Right cardiac atrium (tissue), 5 donors: ENCODE data around the gene SCAMP5. TPM values are rescaled to one million over a fixed set of nuclear protein-coding genes. Genes with fewer than 3 reads are reported as not detected.

Source experiments
- ATAC-seq, 2 donors: fragments of 200-7000 bp; cut with Tn5 transposase; one replicate each; pipeline versions ENCODE4 v1.8.0 to v1.9.1; 2020; ENCODE audit warnings: moderate library complexity in 2 of 2, mild to moderate bottlenecking in 1 of 2
- DNase-seq, 3 donors: peaks; one replicate each; pipeline ENCODE4 v3.0.0-alpha.2; 2020
- H3K27ac ChIP-seq: one replicate; pipeline ENCODE4 v1.5.1; 2013; ENCODE audit warnings: mild to moderate bottlenecking, low read length, control low read depth, moderate library complexity
- H3K27me3 ChIP-seq: one replicate; pipeline ENCODE4 v1.6.1; 2013; ENCODE audit not compliant: control insufficient read depth, insufficient read depth
- H3K4me1 ChIP-seq: one replicate; pipeline ENCODE4 v1.6.1; 2013; ENCODE audit warnings: low read length; ENCODE audit not compliant: control insufficient read depth, insufficient read depth
- H3K4me3 ChIP-seq: one replicate; pipeline ENCODE4 v1.5.1; 2013; ENCODE audit warnings: low read length, control low read depth
- H3K9me3 ChIP-seq: one replicate; pipeline ENCODE4 v1.6.1; 2013; ENCODE audit warnings: low read length; ENCODE audit not compliant: control insufficient read depth
- WGBS: extraction: QIAGEN DNeasy Blood & Tissue Kit; methylation state at CpG from one replicate; pipeline ENCODE4 v1.1.7; 2013; 5-methylcytosine and 5-hydroxymethylcytosine counted together
- intact Hi-C, 4 donors: fragments of 100-400 bp; cut with DNase I; formaldehyde crosslinking; loops; one replicate each; pipeline versions ENCODE4 v1.11.0 to v1.14.0; 2022 to 2023
- polyA plus RNA-seq: library from polyadenylated mRNA; stranded (reverse); fragments of 200-250 nt; gene quantifications from one replicate; pipeline ENCODE4 v1.2.3, GENCODE V29; 2013
- total RNA-seq, 4 donors: library from RNA; stranded (reverse); fragmentation: NEBNext Ultra II Directional; extraction: Animal tissue kit (Norgen Biotek cat#: 25700); gene quantifications; one replicate each; pipeline ENCODE4 v1.2.1, GENCODE V29; 2021
- donor health status: healthy with polysubstance abuse.
- donor health status: DM: no; HTN: yes; CAD: no.
- donor health status: DM: no; HTN: no; CAD: no.
- donor health status: DM: no; HTN: yes; CAD: no; lungs with severe emphysema.
- donor health status: DM: yes; HTN: yes; CAD: no.

SCAMP5 gene
- total and polyA plus RNA-seq, 5 donors: 4.5 to 10.2 (median 6.9) TPM

GRCh38 chr15:75045332-75046015, 50.1 kb downstream of the SCAMP5 start:
- Histone ChIP-seq H3K4me1 (peaks cover 45% of the 10 kb centered on the region), H3K27me3 (no peaks in the 10 kb centered on the region), H3K4me3 (no peak overlapping the region), H3K27ac (no peak overlapping the region), H3K9me3 (no peaks in the 10 kb centered on the region)
- intact Hi-C loops: no loop called here
- ATAC-seq: no peak
- WGBS: 97% methylated on average over 6 of the region's 6 CpGs
- no peak for DNase-seq

- 98% methylated on average over 10 of the region's 10 CpGs for WGBS
- Histone ChIP-seq H3K4me1 (peaks cover 43% of the 10 kb centered on the region), H3K27ac (peak overlapping the region; percentile 49), H3K27me3 (no peaks in the 10 kb centered on the region), H3K9me3 (no peaks in the 10 kb centered on the region), H3K4me3 (no peak overlapping the region)
- DNase-seq (peak in 1 of 3 donors; percentile 52), ATAC-seq (no peak)
- intact Hi-C loops: no loop called here
Observed at GRCh38 chr15:75048394-75048793, 53.0 kb downstream of the SCAMP5 start.

GRCh38 chr15:75049392-75049791, 54.0 kb downstream of the SCAMP5 start:
- intact Hi-C loops: no loop called here
- Histone ChIP-seq H3K9me3 (no peaks in the 10 kb centered on the region), H3K27me3 (no peaks in the 10 kb centered on the region), H3K4me3 (no peak overlapping the region), H3K4me1 (peaks cover 38% of the 10 kb centered on the region), H3K27ac (no peak overlapping the region)
- WGBS: 43% methylated on average over 11 of the region's 11 CpGs
- DNase-seq (peak; percentile 80 to 92 (median 90)), ATAC-seq (peak; percentile 17 to 50)

GRCh38 chr15:75050283-75050682, 54.9 kb downstream of the SCAMP5 start:
- intact Hi-C loops: no loop called here
- WGBS: 76% methylated on average over 2 of the region's 2 CpGs
- Histone ChIP-seq H3K27ac (no peak overlapping the region), H3K27me3 (no peaks in the 10 kb centered on the region), H3K4me1 (peaks cover 34% of the 10 kb centered on the region), H3K9me3 (no peaks in the 10 kb centered on the region), H3K4me3 (no peak overlapping the region)
- ATAC-seq: no peak
- peak in 1 of 3 donors; percentile 36 for DNase-seq

- Histone ChIP-seq H3K27ac (no peak overlapping the region), H3K4me1 (peaks cover 31% of the 10 kb centered on the region), H3K4me3 (no peak overlapping the region), H3K9me3 (no peaks in the 10 kb centered on the region), H3K27me3 (no peaks in the 10 kb centered on the region)
- ATAC-seq (peak; percentile 19 to 40), DNase-seq (peak; percentile 64 to 77 (median 75))
- 66% methylated on average over 6 of the region's 6 CpGs for WGBS
- intact Hi-C loops: no loop called here
Observed at GRCh38 chr15:75051191-75051608, 55.8 kb downstream of the SCAMP5 start.

GRCh38 chr15:75051711-75052110, 56.3 kb downstream of the SCAMP5 start:
- DNase-seq: peak in 1 of 3 donors; percentile 43
- no peak overlapping the region for H3K27ac ChIP-seq
- H3K9me3 ChIP-seq: no peaks in the 10 kb centered on the region
- peaks cover 28% of the 10 kb centered on the region for H3K4me1 ChIP-seq
- WGBS: 89% methylated on average over 4 of the region's 4 CpGs
- intact Hi-C loops: no loop called here
- no peaks in the 10 kb centered on the region for H3K27me3 ChIP-seq
- no peak overlapping the region for H3K4me3 ChIP-seq
- no peak for ATAC-seq

GRCh38 chr15:75052972-75053747, 57.8 kb downstream of the SCAMP5 start:
- peaks cover 17% of the 10 kb centered on the region for H3K4me1 ChIP-seq
- ATAC-seq: no peak
- DNase-seq: peak in 1 of 3 donors; percentile 2
- no peak overlapping the region for H3K27ac ChIP-seq
- intact Hi-C loops: no loop called here
- no peaks in the 10 kb centered on the region for H3K9me3 ChIP-seq
- H3K27me3 ChIP-seq: no peaks in the 10 kb centered on the region
- H3K4me3 ChIP-seq: no peak overlapping the region
- WGBS: 98% methylated on average over 5 of the region's 5 CpGs

- Histone ChIP-seq H3K9me3 (no peaks in the 10 kb centered on the region), H3K4me1 (peaks cover 16% of the 10 kb centered on the region), H3K27me3 (no peaks in the 10 kb centered on the region), H3K4me3 (no peak overlapping the region), H3K27ac (no peak overlapping the region)
- DNase-seq (peak in 1 of 3 donors; percentile 6), ATAC-seq (no peak)
- intact Hi-C loops: no loop called here
- 97% methylated on average over 7 of the region's 7 CpGs for WGBS
Observed at GRCh38 chr15:75053748-75054125, 58.4 kb downstream of the SCAMP5 start.

- H3K4me1 ChIP-seq: peaks cover 12% of the 10 kb centered on the region
- DNase-seq (no peak), ATAC-seq (peak; percentile 3 to 29)
- H3K4me3 ChIP-seq: no peak overlapping the region
- intact Hi-C loops: no loop called here
- H3K9me3 ChIP-seq: no peaks in the 10 kb centered on the region
- H3K27ac ChIP-seq: no peak overlapping the region
- no peaks in the 10 kb centered on the region for H3K27me3 ChIP-seq
- 54% methylated on average over 3 of the region's 3 CpGs for WGBS
Observed at GRCh38 chr15:75054172-75054897, 59.0 kb downstream of the SCAMP5 start.

GRCh38 chr15:75056036-75056435, 60.7 kb downstream of the SCAMP5 start:
- Histone ChIP-seq H3K27me3 (no peaks in the 10 kb centered on the region), H3K4me3 (no peak overlapping the region), H3K9me3 (no peaks in the 10 kb centered on the region), H3K4me1 (peaks cover 8% of the 10 kb centered on the region), H3K27ac (no peak overlapping the region)
- WGBS: 91% methylated on average over 7 of the region's 7 CpGs
- ATAC-seq: no peak
- intact Hi-C loops: no loop called here
- peak in 1 of 3 donors; percentile 44 for DNase-seq
